Activated naive CD4-positive, alpha-beta T cell treated with anti-CD3 and anti-CD28 coated beads for 36 hours (primary cell): ENCODE results near the gene GSTK1. TPM values are rescaled to one million over a fixed set of nuclear protein-coding genes. Genes with fewer than 3 reads are reported as not detected.

Experiments
- CTCF ChIA-PET: fragments of 350-600 bp; sonication (Branson Sonifier 250); formaldehyde crosslinking; loops from one replicate; lab custom pipeline; 2021; ENCODE audit warnings: antibody characterized with exemption; lab: Charles Lee
- DNase-seq: peaks from one replicate; pipeline ENCODE4 v3.0.0-alpha.2; 2020
- H3K27ac Mint-ChIP-seq: one replicate; pipeline ENCODE4 v1.8.0; 2021; ENCODE audit warnings: mild to moderate bottlenecking, mixed read lengths
- H3K27me3 Mint-ChIP-seq: one replicate; pipeline ENCODE4 v1.8.0; 2021; ENCODE audit warnings: low read depth, mixed read lengths
- H3K36me3 Mint-ChIP-seq: one replicate; pipeline ENCODE4 v1.8.0; 2021; ENCODE audit warnings: low read depth, mixed read lengths
- H3K4me1 Mint-ChIP-seq: one replicate; pipeline ENCODE4 v1.8.0; 2021; ENCODE audit warnings: low read depth, mixed read lengths
- H3K4me3 Mint-ChIP-seq: one replicate; pipeline ENCODE4 v1.8.0; 2021; ENCODE audit warnings: mild to moderate bottlenecking, moderate library complexity, mixed read lengths
- H3K9me3 Mint-ChIP-seq: one replicate; pipeline ENCODE4 v1.8.0; 2021; ENCODE audit warnings: mixed read lengths
- intact Hi-C: fragments of 100-400 bp; cut with micrococcal nuclease; formaldehyde crosslinking; loops from one replicate; pipeline ENCODE4 v1.15.1; 2023
- total RNA-seq, 2 experiments: library from RNA; stranded (reverse); gene quantifications; one replicate each; pipeline ENCODE4 v1.2.3, GENCODE V29; 2021

The GSTK1 gene
- total RNA-seq, 2 experiments from 2014 or later = 186 to 187 TPM

GRCh38 chr7:143227806-143228205, 35.4 kb upstream of the GSTK1 start:
- peaks cover under 1% of the 10 kb centered on the region for H3K27me3 Mint-ChIP-seq
- CTCF ChIA-PET = interaction anchor here (1.2 kb wide), 1 partner anchor 13 kb away, joined by 3 read pairs; no protein-coding TSS in a partner anchor

GRCh38 chr7:143229054-143229790, 34.0 kb upstream of the GSTK1 start:
- Mint-ChIP-seq H3K36me3 (no peaks in the 10 kb centered on the region), H3K27me3 (no peaks in the 10 kb centered on the region), H3K4me1 (no peaks in the 10 kb centered on the region), H3K4me3 (no peak overlapping the region), H3K9me3 (no peaks in the 10 kb centered on the region), H3K27ac (no peak overlapping the region)
- CTCF ChIA-PET = no interaction called here
- DNase-seq = no peak
- intact Hi-C loops = no loop called here

More at GRCh38 chr7:143227806-143228205, 35.4 kb upstream of the GSTK1 start:
- H3K9me3 Mint-ChIP-seq = no peaks in the 10 kb centered on the region
- no peak overlapping the region for H3K27ac Mint-ChIP-seq
- no peaks in the 10 kb centered on the region for H3K4me1 Mint-ChIP-seq
- no peaks in the 10 kb centered on the region for H3K36me3 Mint-ChIP-seq
- intact Hi-C loops = no loop called here
- no peak for DNase-seq
- H3K4me3 Mint-ChIP-seq = no peak overlapping the region

GRCh38 chr7:143230602-143231457, 32.4 kb upstream of the GSTK1 start:
- Mint-ChIP-seq H3K36me3 (no peaks in the 10 kb centered on the region), H3K27me3 (peaks cover 2% of the 10 kb centered on the region), H3K4me1 (no peaks in the 10 kb centered on the region), H3K9me3 (peaks cover 3% of the 10 kb centered on the region), H3K4me3 (no peak overlapping the region), H3K27ac (no peak overlapping the region)
- CTCF ChIA-PET = interaction anchor here (1.6 kb wide), 1 partner anchor 225 kb away, joined by 3 read pairs; no protein-coding TSS in a partner anchor
- no peak for DNase-seq
- intact Hi-C loops = no loop called here

GRCh38 chr7:143233816-143234532, 29.3 kb upstream of the GSTK1 start:
- H3K36me3 Mint-ChIP-seq = peaks cover 2% of the 10 kb centered on the region
- CTCF ChIA-PET = interaction anchor here (0.7 to 1.0 kb wide), 3 partner anchors 38 to 309 kb away, joined by 3 to 5 read pairs (median 4); no protein-coding TSS in a partner anchor
- H3K27ac Mint-ChIP-seq = no peak overlapping the region
- H3K4me3 Mint-ChIP-seq = no peak overlapping the region
- no peak for DNase-seq
- H3K4me1 Mint-ChIP-seq = no peaks in the 10 kb centered on the region
- intact Hi-C loops = no loop called here
- peaks cover 19% of the 10 kb centered on the region for H3K9me3 Mint-ChIP-seq
- H3K27me3 Mint-ChIP-seq = peaks cover 2% of the 10 kb centered on the region

GRCh38 chr7:143234533-143234875, 28.7 kb upstream of the GSTK1 start:
- H3K27me3 Mint-ChIP-seq = peaks cover 2% of the 10 kb centered on the region
- intact Hi-C loops = no loop called here
- H3K4me3 Mint-ChIP-seq = no peak overlapping the region
- CTCF ChIA-PET = interaction anchor here (1.0 kb wide), 1 partner anchor 37 kb away, joined by 3 read pairs; no protein-coding TSS in a partner anchor
- DNase-seq = no peak
- H3K27ac Mint-ChIP-seq = no peak overlapping the region
- H3K4me1 Mint-ChIP-seq = no peaks in the 10 kb centered on the region
- peaks cover 2% of the 10 kb centered on the region for H3K36me3 Mint-ChIP-seq
- peaks cover 19% of the 10 kb centered on the region for H3K9me3 Mint-ChIP-seq

- Mint-ChIP-seq H3K4me1 (no peaks in the 10 kb centered on the region), H3K27me3 (peaks cover 2% of the 10 kb centered on the region), H3K9me3 (peaks cover 19% of the 10 kb centered on the region), H3K27ac (no peak overlapping the region), H3K36me3 (peaks cover 2% of the 10 kb centered on the region), H3K4me3 (no peak overlapping the region)
- DNase-seq = no peak
- CTCF ChIA-PET = interaction anchor here (0.8 kb wide), 1 partner anchor 180 kb away, joined by 3 read pairs; no protein-coding TSS in a partner anchor
- intact Hi-C loops = no loop called here
Observed at GRCh38 chr7:143235561-143235960, 27.7 kb upstream of the GSTK1 start.

GRCh38 chr7:143236408-143236990, 26.7 kb upstream of the GSTK1 start:
- no peak overlapping the region for H3K27ac Mint-ChIP-seq
- peaks cover 4% of the 10 kb centered on the region for H3K4me1 Mint-ChIP-seq
- intact Hi-C loops = no loop called here
- CTCF ChIA-PET = no interaction called here
- H3K36me3 Mint-ChIP-seq = peaks cover 2% of the 10 kb centered on the region
- no peak for DNase-seq
- peaks cover 2% of the 10 kb centered on the region for H3K27me3 Mint-ChIP-seq
- no peak overlapping the region for H3K4me3 Mint-ChIP-seq
- H3K9me3 Mint-ChIP-seq = peaks cover 19% of the 10 kb centered on the region

- intact Hi-C loops = no loop called here
- CTCF ChIA-PET = no interaction called here
- H3K9me3 Mint-ChIP-seq = peaks cover 19% of the 10 kb centered on the region
- H3K4me1 Mint-ChIP-seq = peaks cover 4% of the 10 kb centered on the region
- no peak for DNase-seq
- peaks cover 2% of the 10 kb centered on the region for H3K36me3 Mint-ChIP-seq
- H3K27me3 Mint-ChIP-seq = peaks cover 2% of the 10 kb centered on the region
- no peak overlapping the region for H3K4me3 Mint-ChIP-seq
- no peak overlapping the region for H3K27ac Mint-ChIP-seq
Observed at GRCh38 chr7:143237366-143237765, 25.9 kb upstream of the GSTK1 start.

GRCh38 chr7:143238289-143238980, 24.8 kb upstream of the GSTK1 start:
- peaks cover 19% of the 10 kb centered on the region for H3K9me3 Mint-ChIP-seq
- no peak overlapping the region for H3K27ac Mint-ChIP-seq
- H3K27me3 Mint-ChIP-seq = peaks cover 2% of the 10 kb centered on the region
- H3K36me3 Mint-ChIP-seq = peaks cover 2% of the 10 kb centered on the region
- H3K4me1 Mint-ChIP-seq = peaks cover 5% of the 10 kb centered on the region
- H3K4me3 Mint-ChIP-seq = no peak overlapping the region
- DNase-seq = no peak
- intact Hi-C loops = no loop called here
- CTCF ChIA-PET = interaction anchor here (0.9 to 6.7 kb wide), 6 partner anchors 18 to 169 kb away, joined by 3 to 137 read pairs (median 24); partner anchors contain the start of gene EPHA1

GRCh38 chr7:143239813-143240212, 23.4 kb upstream of the GSTK1 start:
- peaks cover 19% of the 10 kb centered on the region for H3K9me3 Mint-ChIP-seq
- H3K27me3 Mint-ChIP-seq = peaks cover 2% of the 10 kb centered on the region
- no peak overlapping the region for H3K4me3 Mint-ChIP-seq
- H3K36me3 Mint-ChIP-seq = peaks cover 2% of the 10 kb centered on the region
- H3K4me1 Mint-ChIP-seq = peaks cover 17% of the 10 kb centered on the region
- no peak overlapping the region for H3K27ac Mint-ChIP-seq
- DNase-seq = no peak
- CTCF ChIA-PET = interaction anchor here (0.6 to 6.7 kb wide), 44 partner anchors 7 to 893 kb away, joined by 3 to 137 read pairs (median 6); partner anchors contain the start of genes CASP2, EPHA1 and GSTK1
- intact Hi-C loops = loop anchor here (2.0 to 10.0 kb wide), 2 partner anchors 177 to 885 kb away; partner anchors contain the start of gene OR2A14
